Stimulated activated CD4-positive, alpha-beta T cell treated with anti-CD3 and anti-CD28 coated beads, Interleukin-4, amount 100 ng/mL, for 4 hours (primary cell): ENCODE measurements around the gene PAN2.
A peak's percentile ranks its signal among the peaks of the same experiment; 100 is the strongest.
"Not testable (repeated sequence)": the region's sequence is repeated elsewhere in the genome, so short reads cannot be mapped to it uniquely, and the experiment has no call there.

Experiments
- DNase-seq, 2 experiments: peaks; one replicate each; pipeline ENCODE4 v3.0.0-alpha.2; 2020

Gene PAN2

GRCh38 chr12:56339158-56339422, 5.3 kb upstream of the PAN2 start:
- DNase-seq = no peak

GRCh38 chr12:56338308-56339157, 4.7 kb upstream of the PAN2 start, which contains the start of gene IL23A:
TSS of gene IL23A (plus strand) at chr12:56338884. CDS start at chr12:56339045, 161 bp downstream.
- peak; percentile 73 to 95 for DNase-seq

GRCh38 chr12:56337753-56338251, 4.0 kb upstream of the PAN2 start:
- no peak for DNase-seq

GRCh38 chr12:56336361-56337167, 2.8 kb upstream of the PAN2 start:
- no peak for DNase-seq

- not testable (repeated sequence) for DNase-seq
Measured at GRCh38 chr12:56335527-56335926, 1.7 kb upstream of the PAN2 start.

GRCh38 chr12:56334490-56334793, 642 bp upstream of the PAN2 start:
- DNase-seq = no peak

- DNase-seq = no peak
Measured at GRCh38 chr12:56333197-56333678, 562 bp downstream of the PAN2 start.

GRCh38 chr12:56332512-56333196, 1.1 kb downstream of the PAN2 start:
- DNase-seq = no peak

- no peak for DNase-seq
Measured at GRCh38 chr12:56330936-56331490, 2.8 kb downstream of the PAN2 start.

GRCh38 chr12:56326533-56326932, 7.3 kb downstream of the PAN2 start:
- no peak for DNase-seq

GRCh38 chr12:56326126-56326525, 7.7 kb downstream of the PAN2 start:
- DNase-seq = no peak

GRCh38 chr12:56324206-56324605, 9.6 kb downstream of the PAN2 start:
- no peak for DNase-seq

- not testable (repeated sequence) for DNase-seq
Measured at GRCh38 chr12:56321610-56322009, 12.2 kb downstream of the PAN2 start.

GRCh38 chr12:56321027-56321426, 12.8 kb downstream of the PAN2 start:
- DNase-seq = no peak

- no peak for DNase-seq
Measured at GRCh38 chr12:56317675-56318074, 16.1 kb downstream of the PAN2 start.

GRCh38 chr12:56315622-56316473, 18.0 kb downstream of the PAN2 start, which contains the start of gene CNPY2:
TSS of gene CNPY2 (minus strand) at chr12:56315988. CDS start at chr12:56315217, 771 bp downstream.
- peak; percentile 86 to 90 for DNase-seq

GRCh38 chr12:56315249-56315621, 18.6 kb downstream of the PAN2 start:
- no peak for DNase-seq

- no peak for DNase-seq
Measured at GRCh38 chr12:56311003-56311402, 22.8 kb downstream of the PAN2 start.

GRCh38 chr12:56308714-56309113, 25.1 kb downstream of the PAN2 start:
- no peak for DNase-seq

GRCh38 chr12:56307221-56307965, 26.4 kb downstream of the PAN2 start:
- no peak for DNase-seq
